Left ventricle myocardium inferior (tissue), 1 donor: ENCODE measurements around the gene TNFRSF1A. TPM values are rescaled to one million over a fixed set of nuclear protein-coding genes. Genes with fewer than 3 reads are reported as not detected.

Experiments used
- DNase-seq: peaks from one replicate; pipeline ENCODE4 v3.0.0-alpha.2; 2020
- H3K27ac ChIP-seq: fragments of 200-600 bp; replicated peaks from 2 replicates; pipeline ENCODE4 v1.8.0; 2021
- H3K27me3 ChIP-seq: fragments of 200-600 bp; 2 replicates; pipeline ENCODE4 v1.8.0; 2021; ENCODE audit warnings: low read depth
- H3K36me3 ChIP-seq: fragments of 200-600 bp; 2 replicates; pipeline ENCODE4 v1.8.0; 2021
- H3K4me1 ChIP-seq: fragments of 200-600 bp; 2 replicates; pipeline ENCODE4 v1.8.0; 2021
- H3K4me3 ChIP-seq: fragments of 200-600 bp; 2 replicates; pipeline ENCODE4 v1.8.0; 2021; ENCODE audit warnings: mild to moderate bottlenecking, moderate library complexity
- H3K9me3 ChIP-seq: fragments of 200-600 bp; replicated peaks from 2 replicates; pipeline ENCODE4 v1.8.0; 2021
- CTCF ChIP-seq: fragments of 200-600 bp; IDR thresholded peaks from 2 replicates; pipeline ENCODE4 v1.8.0; 2021; ENCODE audit warnings: antibody characterized with exemption, mild to moderate bottlenecking, borderline replicate concordance
- intact Hi-C: fragments of 100-400 bp; cut with micrococcal nuclease; formaldehyde crosslinking; loops from one replicate; pipeline ENCODE4 v1.11.0; 2022
- total RNA-seq: library from RNA; stranded (reverse); fragmentation: NEBNext Ultra II Directional; extraction: Animal tissue kit (Norgen Biotek cat#: 25700); gene quantifications from one replicate; pipeline ENCODE4 v1.2.1, GENCODE V29; 2021
- donor health status: DM: no; HTN: yes; CAD: no; lungs with severe emphysema.

TNFRSF1A gene
- total RNA-seq, 1 donor from 2014 or later = 45.6 TPM

- no peak for TF ChIP-seq CTCF
- peaks cover 75% of the 10 kb centered on the region for H3K4me1 ChIP-seq
- peak overlapping the region; percentile 99 for H3K27ac ChIP-seq
- no peak overlapping the region for H3K4me3 ChIP-seq
- no peaks in the 10 kb centered on the region for H3K9me3 ChIP-seq
- intact Hi-C loops = loop anchor here (10.0 kb wide), 1 partner anchor 52 kb away; the partner anchor contains the start of gene LTBR
- H3K36me3 ChIP-seq = peaks cover 67% of the 10 kb centered on the region
- no peak for DNase-seq
- no peaks in the 10 kb centered on the region for H3K27me3 ChIP-seq
Measured at GRCh38 chr12:6333029-6333428, 8.8 kb downstream of the TNFRSF1A start.

DNA sequence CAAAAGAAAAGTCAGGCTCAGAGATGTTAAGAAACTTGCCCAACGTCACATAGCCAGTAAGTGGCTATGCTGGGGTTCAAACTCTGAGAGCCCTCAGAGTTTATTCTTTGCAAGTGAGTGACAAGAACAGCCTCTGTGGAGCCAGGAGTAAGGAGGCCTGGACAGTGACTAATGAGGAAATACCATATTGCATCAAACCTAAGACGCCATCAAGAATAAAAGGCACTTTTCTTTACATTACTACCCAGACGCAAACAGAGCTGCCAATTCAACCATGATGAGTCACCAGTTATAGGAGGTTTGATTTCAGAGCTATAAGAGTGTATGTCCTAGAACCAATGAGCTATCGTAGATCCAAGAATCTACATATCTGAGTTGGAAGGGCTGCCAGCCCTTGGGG, 9.4 kb downstream of the TNFRSF1A start:
- no peak for DNase-seq
- Histone ChIP-seq H3K9me3 (no peaks in the 10 kb centered on the region), H3K4me1 (peaks cover 75% of the 10 kb centered on the region), H3K4me3 (no peak overlapping the region), H3K27ac (peak overlapping the region; percentile 99), H3K27me3 (no peaks in the 10 kb centered on the region), H3K36me3 (peaks cover 69% of the 10 kb centered on the region)
- no peak for TF ChIP-seq CTCF
- intact Hi-C loops = loop anchor here (10.0 kb wide), 1 partner anchor 52 kb away; the partner anchor contains the start of gene LTBR

- Histone ChIP-seq H3K4me3 (no peak overlapping the region), H3K27me3 (no peaks in the 10 kb centered on the region), H3K4me1 (peaks cover 75% of the 10 kb centered on the region), H3K36me3 (peaks cover 69% of the 10 kb centered on the region), H3K9me3 (no peaks in the 10 kb centered on the region), H3K27ac (peak overlapping the region; percentile 39)
- intact Hi-C loops = loop anchor here (10.0 kb wide), 1 partner anchor 54 kb away; the partner anchor contains the start of gene LTBR
- TF ChIP-seq CTCF = no peak
- no peak for DNase-seq
Measured at GRCh38 chr12:6330999-6331714, 10.7 kb downstream of the TNFRSF1A start.

- H3K27me3 ChIP-seq = no peaks in the 10 kb centered on the region
Measured at GRCh38 chr12:6330192-6330591, 11.7 kb downstream of the TNFRSF1A start.

GRCh38 chr12:6329703-6330064, 12.2 kb downstream of the TNFRSF1A start:
- Histone ChIP-seq H3K4me3 (no peak overlapping the region), H3K27ac (no peak overlapping the region), H3K4me1 (peaks cover 75% of the 10 kb centered on the region), H3K36me3 (peaks cover 69% of the 10 kb centered on the region), H3K9me3 (no peaks in the 10 kb centered on the region), H3K27me3 (no peaks in the 10 kb centered on the region)
- TF ChIP-seq CTCF = no peak
- no peak for DNase-seq
- intact Hi-C loops = loop anchor here (10.0 kb wide), 1 partner anchor 55 kb away; the partner anchor contains the start of gene LTBR

More at GRCh38 chr12:6330192-6330591, 11.7 kb downstream of the TNFRSF1A start:
- no peak for DNase-seq
- no peak for TF ChIP-seq CTCF
- Histone ChIP-seq H3K36me3 (peaks cover 69% of the 10 kb centered on the region), H3K27ac (peak overlapping the region; percentile 18), H3K4me1 (peaks cover 75% of the 10 kb centered on the region), H3K4me3 (no peak overlapping the region), H3K9me3 (no peaks in the 10 kb centered on the region)
- intact Hi-C loops = loop anchor here (10.0 kb wide), 1 partner anchor 55 kb away; the partner anchor contains the start of gene LTBR
